OCI-LY3 (cell line): ENCODE results near the gene RPAP3.

Experiments
- H2AFZ ChIP-seq: fragments of 200-600, 300-600 bp; shearing (Covaris generic); 2 replicates; pipeline ENCODE4 v1.6.0; 2014; ENCODE audit warnings: antibody characterized with exemption, low read depth, low read length
- H3K27ac ChIP-seq: fragments of 200-600, 300-600 bp; sonication (generic); 2 replicates; pipeline ENCODE4 v1.5.1; 2014; ENCODE audit warnings: mild to moderate bottlenecking, low read length, moderate library complexity, mixed read lengths
- H3K27me3 ChIP-seq: fragments of 200-600, 300-600 bp; sonication (generic); 2 replicates; pipeline ENCODE4 v1.6.1; 2014; ENCODE audit warnings: low read depth, low read length, mixed read lengths
- H3K36me3 ChIP-seq: fragments of 200-600, 300-600 bp; sonication (generic); replicated peaks from 2 replicates; pipeline ENCODE3; 2014; ENCODE audit warnings: low read depth, low read length, mixed read lengths
- H3K4me1 ChIP-seq: fragments of 300-600, 200-600 bp; sonication (generic); 2 replicates; pipeline ENCODE4 v1.6.1; 2014; ENCODE audit warnings: low read length, mixed read lengths
- H3K4me2 ChIP-seq: fragments of 200-600, 300-600 bp; sonication (generic); 2 replicates; pipeline ENCODE4 v1.6.1; 2014; ENCODE audit warnings: low read length, mixed read lengths
- H3K4me3 ChIP-seq: fragments of 300-600, 200-600 bp; sonication (generic); 2 replicates; pipeline ENCODE4 v1.5.1; 2014; ENCODE audit warnings: antibody characterized with exemption, mild to moderate bottlenecking, low read length, moderate library complexity
- H3K79me2 ChIP-seq: fragments of 300-600, 200-600 bp; shearing (Covaris generic); 2 replicates; pipeline ENCODE4 v1.6.1; 2014; ENCODE audit warnings: mild to moderate bottlenecking, low read length, mixed read lengths
- H3K9ac ChIP-seq: fragments of 300-600, 200-600 bp; shearing (Covaris generic); 2 replicates; pipeline ENCODE4 v1.6.0; 2014; ENCODE audit warnings: mild to moderate bottlenecking, low read length, moderate library complexity
- H3K9me3 ChIP-seq: fragments of 200-600, 300-600 bp; shearing (Covaris generic); 2 replicates; pipeline ENCODE4 v1.6.1; 2014; ENCODE audit warnings: low read length, mixed read lengths; ENCODE audit not compliant: insufficient read depth
- H4K20me1 ChIP-seq: fragments of 200-600, 300-600 bp; sonication (generic); 2 replicates; pipeline ENCODE4 v1.6.1; 2016; ENCODE audit warnings: low read length, mixed read lengths; ENCODE audit not compliant: insufficient read depth
- CTCF ChIP-seq: fragments of 200-600, 300-600 bp; sonication (generic); IDR thresholded peaks from 2 replicates; pipeline ENCODE4 v1.5.1; 2014; ENCODE audit warnings: antibody characterized with exemption, low read length, low read depth
- EZH2phosphoT487 ChIP-seq: fragments of 200-600 bp; shearing (Covaris generic); IDR thresholded peaks from 2 replicates; pipeline ENCODE4 v1.6.1; 2018; ENCODE audit warnings: antibody characterized with exemption, mixed run types, low read depth

Gene RPAP3

GRCh38 chr12:47652521-47653234 is 53.2 kb downstream of the RPAP3 start:
- Histone ChIP-seq H3K79me2 (no peaks in the 10 kb centered on the region), H4K20me1 (no peaks in the 10 kb centered on the region), H3K4me2 (no peak overlapping the region), H3K36me3 (peaks cover 28% of the 10 kb centered on the region), H2AFZ (no peak overlapping the region), H3K4me1 (peaks cover 30% of the 10 kb centered on the region), H3K4me3 (no peak overlapping the region), H3K27me3 (no peaks in the 10 kb centered on the region), H3K9ac (no peak overlapping the region), H3K9me3 (no peaks in the 10 kb centered on the region), H3K27ac (peak overlapping the region; percentile 1; the same call in 1 of the 2 replicates)
- TF ChIP-seq CTCF (no peak), EZH2phosphoT487 (no peak)

- peaks cover 30% of the 10 kb centered on the region for H3K4me1 ChIP-seq
- H3K4me3 ChIP-seq: no peak overlapping the region
- no peaks in the 10 kb centered on the region for H4K20me1 ChIP-seq
- peaks cover 29% of the 10 kb centered on the region for H3K36me3 ChIP-seq
- no peaks in the 10 kb centered on the region for H3K79me2 ChIP-seq
- no peaks in the 10 kb centered on the region for H3K27me3 ChIP-seq
- no peak overlapping the region for H2AFZ ChIP-seq
- H3K27ac ChIP-seq: peak overlapping the region; percentile 54
- no peaks in the 10 kb centered on the region for H3K9me3 ChIP-seq
- TF ChIP-seq EZH2phosphoT487 (no peak), CTCF (peak; percentile 65)
- peak overlapping the region; percentile 42 for H3K4me2 ChIP-seq
- no peak overlapping the region for H3K9ac ChIP-seq
Observed at GRCh38 chr12:47651368-47652254, 54.2 kb downstream of the RPAP3 start.

- Histone ChIP-seq H3K4me1 (peaks cover 30% of the 10 kb centered on the region), H3K36me3 (peaks cover 36% of the 10 kb centered on the region), H3K79me2 (no peaks in the 10 kb centered on the region), H3K4me2 (peak overlapping the region; percentile 42), H3K4me3 (no peak overlapping the region), H3K9ac (no peak overlapping the region), H2AFZ (no peak overlapping the region), H4K20me1 (no peaks in the 10 kb centered on the region), H3K27me3 (no peaks in the 10 kb centered on the region), H3K9me3 (no peaks in the 10 kb centered on the region), H3K27ac (peak overlapping the region; percentile 54)
- TF ChIP-seq CTCF: no peak
- no peak for TF ChIP-seq EZH2phosphoT487
Observed at GRCh38 chr12:47650469-47650868, 55.4 kb downstream of the RPAP3 start.

GRCh38 chr12:47649381-47649780 is 56.4 kb downstream of the RPAP3 start:
- 0 out of 2 replicates have a peak, but pooled peaks cover 4% of the 10 kb centered on the region for H3K9me3 ChIP-seq
- no peak for TF ChIP-seq EZH2phosphoT487
- no peak for TF ChIP-seq CTCF
- H3K4me2 ChIP-seq: no peak overlapping the region
- no peak overlapping the region for H3K4me3 ChIP-seq
- no peak overlapping the region for H3K9ac ChIP-seq
- no peaks in the 10 kb centered on the region for H4K20me1 ChIP-seq
- peaks cover 30% of the 10 kb centered on the region for H3K4me1 ChIP-seq
- H3K27ac ChIP-seq: no peak overlapping the region
- peaks cover 44% of the 10 kb centered on the region for H3K36me3 ChIP-seq
- H2AFZ ChIP-seq: no peak overlapping the region
- no peaks in the 10 kb centered on the region for H3K27me3 ChIP-seq
- H3K79me2 ChIP-seq: no peaks in the 10 kb centered on the region
